H1 (cell line): ENCODE data around the gene IL17RE. TPM values are rescaled to one million over a fixed set of nuclear protein-coding genes. Genes with fewer than 3 reads are reported as not detected.

Source experiments
- CHD7 ChIP-seq: fragments of 300-600 bp; sonication (generic); IDR thresholded peaks from 2 replicates; pipeline ENCODE4 v1.7.1; 2012; ENCODE audit warnings: low read length, moderate library complexity, mild to moderate bottlenecking, inconsistent platforms; ENCODE audit not compliant: insufficient replicate concordance
- GABPA ChIP-seq: IDR thresholded peaks from 2 replicates; pipeline ENCODE4 v1.6.1; 2011; ENCODE audit warnings: mild to moderate bottlenecking, low read length, moderate library complexity, borderline replicate concordance; ENCODE audit not compliant: insufficient read depth
- GTF2F1 ChIP-seq: IDR thresholded peaks from 2 replicates; pipeline ENCODE4 v1.6.1; 2012; ENCODE audit warnings: low read depth, low read length, improper control_type of control experiment, borderline replicate concordance
- KDM5A ChIP-seq: fragments of 200-600 bp; IDR thresholded peaks from 2 replicates; pipeline ENCODE4 v1.7.1; 2012; ENCODE audit warnings: mild to moderate bottlenecking, low read length, inconsistent platforms, mixed read lengths
- RNF2 ChIP-seq: fragments of 200-900, 300-1000 bp; sonication (generic); IDR thresholded peaks from 2 replicates; pipeline ENCODE4 v1.7.1; 2016; ENCODE audit warnings: borderline replicate concordance, low read depth, mild to moderate bottlenecking, antibody characterized with exemption, low read length; ENCODE audit not compliant: poor library complexity, severe bottlenecking; ENCODE audit errors: missing control alignments
- TAF7 ChIP-seq: optimal IDR thresholded peaks from 2 replicates; pipeline ENCODE3; 2011; ENCODE audit warnings: low read depth, mild to moderate bottlenecking, inconsistent platforms, low read length, moderate library complexity, borderline replicate concordance
- polyA plus RNA-seq, 7 experiments: library from polyadenylated mRNA; depleted of rRNA in 3 of 7; stranded (reverse) in 5 of 7; unstranded in 2 of 7; fragments of >200 nt in 5 of 7; fragments of 200-250 nt in 2 of 7; gene quantifications; 1 replicate in 5 of 7; 2 replicates in 1 of 7; 4 replicates in 1 of 7; pipeline versions ENCODE4 v1.2.1 to v1.2.3, GENCODE V29; 2011 to 2013; ENCODE audit warnings: missing spikeins in 2 of 7, mixed read lengths in 2 of 7
- total RNA-seq: library from RNA; stranded (reverse); fragmentation: NEBNext Ultra II Directional; extraction: Animal tissue kit (Norgen Biotek cat#: 25700); gene quantifications from 2 replicates; pipeline ENCODE4 v1.2.1, GENCODE V29; 2021

The IL17RE gene
- total and polyA plus RNA-seq, 2 of the 8 experiments (the other 6 are each of a cell fraction or from before 2014, with no cell fraction given) = 3.4 to 4.9 TPM

- TF ChIP-seq GTF2F1 (no peak), GABPA (no peak), KDM5A (no peak), TAF7 (no peak), RNF2 (no peak), CHD7 (no peak)
- TF ChIP-seq, all 59 proteins: peak for 0
These were observed 3.8 kb downstream of the IL17RE start (continued) for GRCh38 chr3:9906480-9906879.
